Myocyte (in vitro differentiated cells): ENCODE results near the gene R3HDML. TPM values are rescaled to one million over a fixed set of nuclear protein-coding genes. Genes with fewer than 3 reads are reported as not detected.
A peak's percentile ranks its signal among the peaks of the same experiment; 100 is the strongest.
"Not testable (repeated sequence)": the region's sequence is repeated elsewhere in the genome, so short reads cannot be mapped to it uniquely, and the experiment has no call there.

Experiments used
- DNase-seq: peaks from one replicate; pipeline ENCODE4 v3.0.0-alpha.2; 2012; ENCODE audit warnings: low read depth
- total RNA-seq: library from RNA; depleted of rRNA; stranded (reverse); fragments of >200 nt; gene quantifications from 2 replicates; pipeline ENCODE4 v1.2.3, GENCODE V29; 2014

The R3HDML gene
- total RNA-seq, 1 donor from 2014 or later = not detected

GRCh38 chr20:44327748-44328147 lies 9.1 kb upstream of the R3HDML start:
- not testable (repeated sequence) for DNase-seq

- no peak for DNase-seq
Measured at GRCh38 chr20:44328428-44328827, 8.4 kb upstream of the R3HDML start.

GRCh38 chr20:44331201-44331600 lies 5.6 kb upstream of the R3HDML start:
- no peak for DNase-seq

GRCh38 chr20:44334306-44334705 lies 2.5 kb upstream of the R3HDML start:
- peak; percentile 37 for DNase-seq

GRCh38 chr20:44334709-44335108 lies 2.1 kb upstream of the R3HDML start:
- no peak for DNase-seq

- no peak for DNase-seq
Measured at GRCh38 chr20:44335675-44336074, 1.2 kb upstream of the R3HDML start.

GRCh38 chr20:44336086-44336485 lies 757 bp upstream of the R3HDML start:
- no peak for DNase-seq

- peak; percentile 6 for DNase-seq
Measured at GRCh38 chr20:44342248-44342647, 5.4 kb downstream of the R3HDML start.

- DNase-seq = no peak
Measured at GRCh38 chr20:44343162-44343675, 6.4 kb downstream of the R3HDML start.

- no peak for DNase-seq
Measured at GRCh38 chr20:44344723-44345122, 7.9 kb downstream of the R3HDML start.

GRCh38 chr20:44345147-44345546 lies 8.3 kb downstream of the R3HDML start:
- no peak for DNase-seq

GRCh38 chr20:44345941-44346340 lies 9.1 kb downstream of the R3HDML start:
- not testable (repeated sequence) for DNase-seq

- no peak for DNase-seq
Measured at GRCh38 chr20:44348168-44348659, 11.4 kb downstream of the R3HDML start.

- no peak for DNase-seq
Measured at GRCh38 chr20:44349349-44349748, 12.5 kb downstream of the R3HDML start.

- no peak for DNase-seq
Measured at GRCh38 chr20:44350567-44350966, 13.7 kb downstream of the R3HDML start.

- DNase-seq = no peak
Measured at GRCh38 chr20:44354979-44355497, 18.2 kb downstream of the R3HDML start.

- no peak for DNase-seq
Measured at GRCh38 chr20:44355498-44356352, 18.9 kb downstream of the R3HDML start, which contains the start of gene HNF4A. HNF4A (plus strand) TSS chr20:44355699; CDS start chr20:44355805, 106 bp downstream.

- no peak for DNase-seq
Measured at GRCh38 chr20:44356353-44356723, 19.5 kb downstream of the R3HDML start.

- no peak for DNase-seq
Measured at GRCh38 chr20:44357020-44357419, 20.2 kb downstream of the R3HDML start.

GRCh38 chr20:44357555-44358125 lies 20.8 kb downstream of the R3HDML start:
- DNase-seq = peak; percentile 8

GRCh38 chr20:44358776-44359175 lies 21.9 kb downstream of the R3HDML start:
- DNase-seq = no peak

GRCh38 chr20:44360221-44360620 lies 23.4 kb downstream of the R3HDML start:
- no peak for DNase-seq
